GM12878 (cell line): ENCODE measurements around the gene SNX10. TPM values are rescaled to one million over a fixed set of nuclear protein-coding genes. Genes with fewer than 3 reads are reported as not detected.

Experiments used
- ATAC-seq: fragments of 200-7000 bp; cut with Tn5 transposase; 3 replicates; pipeline ENCODE4 v1.9.1; 2020; ENCODE audit warnings: mild to moderate bottlenecking, moderate library complexity
- BruUV-seq: library from RNA; stranded (reverse); fragments of 400-500 nt; replicated peaks from 2 replicates; lab custom pipeline; 2021; lab: Mats Ljungman, UMichigan
- CTCF ChIA-PET: fragments of 300-600 bp; sonication (Branson Sonifier 250); formaldehyde crosslinking; extraction: SDS; loops from one replicate; lab custom pipeline; 2021; ENCODE audit warnings: inconsistent platforms; lab: Yijun Ruan, JAX
- POLR2A ChIA-PET: fragments of 350-600 bp; formaldehyde crosslinking; extraction: SDS; loops from one replicate; lab custom pipeline; 2021; ENCODE audit warnings: inconsistent platforms; lab: Charles Lee
- RAD21 ChIA-PET: fragments of 300-600 bp; sonication (Branson Sonifier 250); formaldehyde crosslinking; loops from one replicate; lab custom pipeline; 2023; ENCODE audit warnings: antibody characterized with exemption; ENCODE audit not compliant: unreplicated experiment; lab: Charles Lee
- SMC1A ChIA-PET: fragments of 300-600 bp; sonication (Branson Sonifier 250); formaldehyde crosslinking; loops from one replicate; lab custom pipeline; 2023; ENCODE audit not compliant: unreplicated experiment, uncharacterized antibody; lab: Charles Lee
- DNase-seq: peaks from one replicate; pipeline ENCODE4 v3.0.0-alpha.2; 2011; ENCODE audit warnings: low read depth, low spot score
- FAIRE-seq: peaks from 3 replicates; lab custom pipeline; 2011; peaks lifted over from hg19 to GRCh38; lab: Jason Lieb, UNC
- H2AFZ ChIP-seq: 2 replicates; pipeline ENCODE4 v1.6.0; 2011; ENCODE audit warnings: low read depth, low read length, control low read depth; ENCODE audit not compliant: control insufficient read depth
- H3K27ac ChIP-seq: 2 replicates; pipeline ENCODE4 v1.5.1; 2011; ENCODE audit warnings: control low read depth; ENCODE audit not compliant: control insufficient read depth, insufficient read depth
- H3K27me3 ChIP-seq, 2 experiments: replicated peaks in 1 of 2; 2 replicates each; pipeline versions ENCODE4 v1.6.0 to v1.6.1; 2011; ENCODE audit warnings: low read length in 1 of 2; ENCODE audit not compliant: control insufficient read depth in 2 of 2, insufficient read depth in 2 of 2
- H3K36me3 ChIP-seq, 2 experiments: 2 replicates each; pipeline ENCODE4 v1.5.1; 2011; ENCODE audit warnings: low read length in 1 of 2; ENCODE audit not compliant: control insufficient read depth in 2 of 2, insufficient read depth in 2 of 2
- H3K4me1 ChIP-seq: 2 replicates; pipeline ENCODE4 v1.6.1; 2011; ENCODE audit warnings: mild to moderate bottlenecking, low read length, moderate library complexity, mixed read lengths; ENCODE audit not compliant: control insufficient read depth, insufficient read depth
- H3K4me2 ChIP-seq: 2 replicates; pipeline ENCODE4 v1.6.0; 2011; ENCODE audit warnings: control low read depth; ENCODE audit not compliant: control insufficient read depth, insufficient read depth
- H3K4me3 ChIP-seq: fragments of 200-600 bp; sonication (generic); 2 replicates; pipeline ENCODE4 v1.5.1; 2016
- H3K79me2 ChIP-seq: 2 replicates; pipeline ENCODE4 v1.6.0; 2011; ENCODE audit warnings: low read length; ENCODE audit not compliant: control insufficient read depth, insufficient read depth
- H3K9ac ChIP-seq: 2 replicates; pipeline ENCODE4 v1.8.0; 2011; ENCODE audit warnings: low read length, control low read depth, mixed read lengths; ENCODE audit not compliant: control insufficient read depth, insufficient read depth
- H3K9me3 ChIP-seq: replicated peaks from 3 replicates; pipeline ENCODE4 v1.5.1; 2011; ENCODE audit warnings: mild to moderate bottlenecking, low read length; ENCODE audit not compliant: control insufficient read depth, insufficient read depth
- H4K20me1 ChIP-seq: 2 replicates; pipeline ENCODE4 v1.6.0; 2011; ENCODE audit not compliant: control insufficient read depth, insufficient read depth
- ATF7 ChIP-seq: fragments of 450-650 bp; IDR thresholded peaks from 2 replicates; pipeline ENCODE4 v1.6.1; 2016; ENCODE audit warnings: low read depth, mild to moderate bottlenecking
- in situ Hi-C: fragments of 300-500 bp; cut with MboI; formaldehyde crosslinking; loops from 9 replicates; pipeline ENCODE4 v1.14.3; 2018; ENCODE audit warnings: mixed read lengths
- intact Hi-C: fragments of 100-400 bp; cut with micrococcal nuclease; formaldehyde crosslinking; loops from one replicate; pipeline ENCODE4 v1.14.2; 2022; ENCODE audit not compliant: unreplicated experiment
- polyA plus RNA-seq, 11 experiments: library from polyadenylated mRNA; depleted of rRNA in 4 of 11; unstranded in 6 of 11; stranded (reverse) in 5 of 11; fragments of >200 nt; fragmentation: Nextera tagmentation in 4 of 11; fragmentation: Illumina TruSeq in 1 of 11; extraction: Ambion mirVana in 4 of 11; extraction: Trizol in 1 of 11; gene quantifications; 1 replicate in 1 of 11; 2 replicates in 10 of 11; pipeline versions ENCODE4 v1.2.1 to v1.2.3, GENCODE V29; 2011 to 2016; ENCODE audit warnings: inconsistent platforms in 2 of 11, missing spikeins in 2 of 11, low read depth in 1 of 11
- total RNA-seq, 4 experiments: library from RNA; depleted of rRNA in 3 of 4; stranded (reverse); fragments of >200 nt in 3 of 4; fragmentation: Illumina TruSeq in 1 of 4; extraction: Trizol in 1 of 4; gene quantifications; 2 replicates each; pipeline versions ENCODE4 v1.2.1 to v1.2.3, GENCODE V29; 2013 to 2021
- TF ChIP-seq, protein P1 (sequence below): IDR thresholded peaks from 2 replicates; pipeline ENCODE4 v1.6.1; 2012; ENCODE audit warnings: mild to moderate bottlenecking, low read depth, low read length

SNX10 gene
- total and polyA plus RNA-seq, 10 of the 15 experiments (the other 5 are each of a cell fraction or from before 2014, with no cell fraction given), result 22.0 to 56.2 (median 30.1) TPM

DNA sequence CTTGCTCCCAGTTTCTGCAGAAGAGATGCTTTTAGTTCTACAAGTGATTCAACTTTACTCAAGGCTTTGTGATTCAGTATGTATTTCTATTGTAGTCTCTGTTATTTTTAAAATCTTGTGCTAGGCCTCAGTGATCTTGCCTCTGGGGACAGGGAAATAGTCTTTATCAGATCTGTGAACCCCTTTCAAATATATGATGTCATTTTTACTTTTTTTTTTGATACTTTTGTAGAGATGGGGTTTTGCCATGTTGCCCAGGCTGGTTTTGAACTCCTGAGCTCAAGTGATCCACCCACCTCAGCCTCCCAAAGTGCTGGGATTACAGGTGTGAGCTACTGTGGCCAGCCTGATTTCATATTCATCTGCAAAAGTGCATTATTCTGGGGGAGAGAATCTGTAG is 3.4 kb downstream of the SNX10 start:
- Histone ChIP-seq H3K4me2 (peak overlapping the region; percentile 98), H3K27ac (0 out of 2 replicates have a peak overlapping the region, but pooled peaks have one; percentile 87), H3K36me3 (no peaks in the 10 kb centered on the region; a peak in 1 of 4 replicates), H3K79me2 (peaks cover 45% of the 10 kb centered on the region), H2AFZ (no peak overlapping the region), H3K9me3 (no peaks in the 10 kb centered on the region), H4K20me1 (no peaks in the 10 kb centered on the region), H3K4me1 (peaks cover 16% of the 10 kb centered on the region), H3K4me3 (peak overlapping the region; percentile 98), H3K9ac (peak overlapping the region; percentile 95; the same call in 1 of the 2 replicates), H3K27me3 (no peaks in the 10 kb centered on the region)
- ChIA-PET POLR2A (interaction anchor here (0.7 to 3.2 kb wide), 7 partner anchors 8 to 103 kb away, joined by 3 to 19 read pairs (median 5); no protein-coding TSS in a partner anchor), CTCF (interaction anchor here (0.6 to 4.7 kb wide), 13 partner anchors 10 to 375 kb away, joined by 3 to 30 read pairs (median 4); no protein-coding TSS in a partner anchor)
- DNase-seq (no peak), FAIRE-seq (no peak), ATAC-seq (no peak)
- intact Hi-C loops, result no loop called here
- BruUV-seq, result no TSS peak
- TF ChIP-seq, protein P1, sequence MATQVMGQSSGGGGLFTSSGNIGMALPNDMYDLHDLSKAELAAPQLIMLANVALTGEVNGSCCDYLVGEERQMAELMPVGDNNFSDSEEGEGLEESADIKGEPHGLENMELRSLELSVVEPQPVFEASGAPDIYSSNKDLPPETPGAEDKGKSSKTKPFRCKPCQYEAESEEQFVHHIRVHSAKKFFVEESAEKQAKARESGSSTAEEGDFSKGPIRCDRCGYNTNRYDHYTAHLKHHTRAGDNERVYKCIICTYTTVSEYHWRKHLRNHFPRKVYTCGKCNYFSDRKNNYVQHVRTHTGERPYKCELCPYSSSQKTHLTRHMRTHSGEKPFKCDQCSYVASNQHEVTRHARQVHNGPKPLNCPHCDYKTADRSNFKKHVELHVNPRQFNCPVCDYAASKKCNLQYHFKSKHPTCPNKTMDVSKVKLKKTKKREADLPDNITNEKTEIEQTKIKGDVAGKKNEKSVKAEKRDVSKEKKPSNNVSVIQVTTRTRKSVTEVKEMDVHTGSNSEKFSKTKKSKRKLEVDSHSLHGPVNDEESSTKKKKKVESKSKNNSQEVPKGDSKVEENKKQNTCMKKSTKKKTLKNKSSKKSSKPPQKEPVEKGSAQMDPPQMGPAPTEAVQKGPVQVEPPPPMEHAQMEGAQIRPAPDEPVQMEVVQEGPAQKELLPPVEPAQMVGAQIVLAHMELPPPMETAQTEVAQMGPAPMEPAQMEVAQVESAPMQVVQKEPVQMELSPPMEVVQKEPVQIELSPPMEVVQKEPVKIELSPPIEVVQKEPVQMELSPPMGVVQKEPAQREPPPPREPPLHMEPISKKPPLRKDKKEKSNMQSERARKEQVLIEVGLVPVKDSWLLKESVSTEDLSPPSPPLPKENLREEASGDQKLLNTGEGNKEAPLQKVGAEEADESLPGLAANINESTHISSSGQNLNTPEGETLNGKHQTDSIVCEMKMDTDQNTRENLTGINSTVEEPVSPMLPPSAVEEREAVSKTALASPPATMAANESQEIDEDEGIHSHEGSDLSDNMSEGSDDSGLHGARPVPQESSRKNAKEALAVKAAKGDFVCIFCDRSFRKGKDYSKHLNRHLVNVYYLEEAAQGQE, result no peak
- peak; percentile 80 for TF ChIP-seq ATF7
- TF ChIP-seq, all 136 proteins: peak for 1
- SMC1A ChIA-PET, result interaction anchor here (0.8 to 4.9 kb wide), 22 partner anchors 10 to 400 kb away, joined by 3 to 32 read pairs (median 4); no protein-coding TSS in a partner anchor
- in situ Hi-C loops, result no loop called here
- RAD21 ChIA-PET, result interaction anchor here (0.7 to 3.7 kb wide), 13 partner anchors 8 to 327 kb away, joined by 3 to 36 read pairs (median 4); no protein-coding TSS in a partner anchor
